Measurements from ENCODE around the gene C20orf141. TPM values are rescaled to one million over a fixed set of nuclear protein-coding genes. Genes with fewer than 3 reads are reported as not detected.
"Not testable (repeated sequence)": the region's sequence is repeated elsewhere in the genome, so short reads cannot be mapped to it uniquely, and the experiment has no call there.

The C20orf141 gene
- total RNA-seq, 6 donors from 2014 or later, result not detected

- Histone ChIP-seq H3K36me3 (no peaks in the 10 kb centered on the region), H3K27me3 (no peaks in the 10 kb centered on the region), H3K9me3 (no peaks in the 10 kb centered on the region), H3K4me3 (no peak overlapping the region), H3K27ac (no peak overlapping the region), H3K4me1 (peaks cover 0 to 4% (median 2%) of the 10 kb centered on the region in 4 donors)
- TF ChIP-seq, protein P1, sequence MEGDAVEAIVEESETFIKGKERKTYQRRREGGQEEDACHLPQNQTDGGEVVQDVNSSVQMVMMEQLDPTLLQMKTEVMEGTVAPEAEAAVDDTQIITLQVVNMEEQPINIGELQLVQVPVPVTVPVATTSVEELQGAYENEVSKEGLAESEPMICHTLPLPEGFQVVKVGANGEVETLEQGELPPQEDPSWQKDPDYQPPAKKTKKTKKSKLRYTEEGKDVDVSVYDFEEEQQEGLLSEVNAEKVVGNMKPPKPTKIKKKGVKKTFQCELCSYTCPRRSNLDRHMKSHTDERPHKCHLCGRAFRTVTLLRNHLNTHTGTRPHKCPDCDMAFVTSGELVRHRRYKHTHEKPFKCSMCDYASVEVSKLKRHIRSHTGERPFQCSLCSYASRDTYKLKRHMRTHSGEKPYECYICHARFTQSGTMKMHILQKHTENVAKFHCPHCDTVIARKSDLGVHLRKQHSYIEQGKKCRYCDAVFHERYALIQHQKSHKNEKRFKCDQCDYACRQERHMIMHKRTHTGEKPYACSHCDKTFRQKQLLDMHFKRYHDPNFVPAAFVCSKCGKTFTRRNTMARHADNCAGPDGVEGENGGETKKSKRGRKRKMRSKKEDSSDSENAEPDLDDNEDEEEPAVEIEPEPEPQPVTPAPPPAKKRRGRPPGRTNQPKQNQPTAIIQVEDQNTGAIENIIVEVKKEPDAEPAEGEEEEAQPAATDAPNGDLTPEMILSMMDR (IDR thresholded peaks at IDR 0.05), result no peak
- TF ChIP-seq POLR2A (IDR thresholded peaks at IDR 0.05) (no peak), EP300 (IDR thresholded peaks at IDR 0.05) (no peak), POLR2AphosphoS5 (IDR thresholded peaks at IDR 0.05) (no peak)
- DNase-seq, result no peak
- 65 to 76% methylated on average over 6 of the region's 6 CpGs for WGBS, 2 donors
- no peak for ATAC-seq (ENCODE audit: low FRiP score in 2 of 2)
Observed at GRCh38 chr20:2829376-2829775, 14.6 kb downstream of the C20orf141 start.

- H3K27ac ChIP-seq; DNase-seq; H3K36me3 ChIP-seq; H3K4me1 ChIP-seq; ATAC-seq (ENCODE audit: low FRiP score in 2 of 2); H3K9me3 ChIP-seq; H3K27me3 ChIP-seq; H3K4me3 ChIP-seq: not testable (repeated sequence)
- 83 to 84% methylated on average over 7 of the region's 7 CpGs for WGBS, 2 donors
Observed at GRCh38 chr20:2831206-2831605, 16.4 kb downstream of the C20orf141 start.

DNA sequence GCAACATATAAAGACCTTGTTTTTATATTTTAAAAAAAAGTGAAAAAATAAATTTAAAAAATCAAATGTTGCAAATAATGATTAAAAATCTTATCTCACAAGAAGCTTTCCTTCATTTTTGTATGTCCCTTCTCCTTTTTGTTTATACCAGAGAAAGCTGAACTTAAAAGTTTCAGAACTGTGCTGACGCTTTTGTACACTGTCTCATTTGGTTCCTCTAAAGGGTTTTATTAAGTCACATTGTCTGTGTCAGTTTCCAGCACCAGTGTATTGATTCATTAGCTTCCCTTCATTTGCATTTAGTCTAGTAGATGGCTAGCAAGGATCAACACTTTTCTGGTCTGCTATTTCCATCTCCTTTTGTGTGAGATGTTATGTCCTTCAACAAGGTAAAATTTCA is 19.0 kb downstream of the C20orf141 start:
- 64 to 90% methylated on average over 1 of the region's 1 CpG for WGBS, 2 donors
- Histone ChIP-seq H3K36me3 (peaks cover 0 to 17% (median 3%) of the 10 kb centered on the region in 4 donors), H3K27ac (no peak overlapping the region), H3K4me3 (no peak overlapping the region), H3K27me3 (no peaks in the 10 kb centered on the region), H3K9me3 (no peaks in the 10 kb centered on the region), H3K4me1 (peaks cover 0 to 4% (median 3%) of the 10 kb centered on the region in 4 donors)
- DNase-seq, result no peak
- TF ChIP-seq, protein P1 (IDR thresholded peaks at IDR 0.05), result no peak
- TF ChIP-seq POLR2AphosphoS5 (IDR thresholded peaks at IDR 0.05) (no peak), POLR2A (IDR thresholded peaks at IDR 0.05) (no peak), EP300 (IDR thresholded peaks at IDR 0.05) (no peak)
- no peak for ATAC-seq (ENCODE audit: low FRiP score in 2 of 2)

DNA sequence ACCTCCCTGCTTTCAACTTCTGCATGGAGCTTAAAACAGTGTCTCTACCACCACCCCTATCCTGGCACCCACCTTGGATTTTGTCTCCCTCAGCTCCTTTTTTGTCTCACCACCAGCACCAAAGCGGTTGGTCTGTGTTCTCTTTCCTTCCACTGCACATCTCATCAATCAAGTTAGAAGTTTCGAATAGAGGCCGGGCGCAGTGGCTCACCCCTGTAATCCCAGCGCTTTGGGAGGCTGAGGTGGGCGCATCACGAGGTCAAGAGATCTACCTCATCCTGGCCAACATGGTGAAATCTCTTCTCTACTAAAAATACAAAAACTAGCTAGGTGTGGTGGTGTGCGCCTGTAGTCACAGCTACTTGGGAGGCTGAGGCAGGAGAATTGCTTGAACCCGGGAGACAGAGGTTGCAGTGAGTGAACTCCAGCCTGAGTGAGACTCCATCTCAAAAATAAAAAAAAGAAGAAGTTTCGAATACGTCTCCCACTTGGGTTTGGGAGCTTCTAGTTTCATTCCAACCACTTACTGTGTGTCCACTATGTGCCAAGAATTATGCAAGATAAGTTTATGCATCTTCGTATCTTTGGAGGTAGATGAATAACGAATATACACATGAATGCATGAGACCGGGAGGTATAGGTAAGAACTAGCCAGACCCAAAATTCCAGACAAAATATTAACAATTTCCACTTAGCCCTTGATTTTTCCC is 19.8 kb downstream of the C20orf141 start:
- WGBS, 2 donors, result 92 to 96% methylated on average over 14 of the region's 14 CpGs
- H3K4me3 ChIP-seq, result no peak overlapping the region
- TF ChIP-seq, protein P1 (IDR thresholded peaks at IDR 0.05), result no peak
- TF ChIP-seq EP300 (IDR thresholded peaks at IDR 0.05), result no peak
- TF ChIP-seq POLR2AphosphoS5 (IDR thresholded peaks at IDR 0.05), result no peak
- TF ChIP-seq POLR2A (IDR thresholded peaks at IDR 0.05), result no peak

DNA sequence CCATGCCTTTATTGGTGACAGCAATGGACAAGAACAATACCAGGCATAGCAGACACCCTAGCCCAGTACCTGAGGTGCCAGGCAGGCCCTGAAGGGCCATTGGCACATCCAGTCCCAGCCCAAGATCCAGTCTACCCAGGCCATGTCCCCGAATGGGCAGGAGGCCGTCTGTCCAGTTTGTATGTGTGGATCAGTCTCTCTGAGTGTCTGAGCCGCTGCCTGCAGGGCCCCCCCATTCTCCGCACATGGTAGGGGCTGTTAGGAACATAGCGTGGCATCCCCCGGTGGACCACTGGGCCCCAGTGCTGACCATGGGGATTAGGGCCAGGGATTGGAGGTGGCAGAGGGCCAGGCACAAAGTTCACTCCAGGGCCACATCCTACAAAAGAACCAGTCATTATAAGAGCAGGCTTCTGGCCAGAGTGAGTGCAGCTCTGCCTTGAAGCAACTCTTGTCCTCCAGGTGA is 20.6 kb downstream of the C20orf141 start:
- H3K4me1 ChIP-seq, result peaks cover 11 to 17% (median 13%) of the 10 kb centered on the region in 4 donors

More for the DNA sequence above, 19.8 kb downstream of the C20orf141 start:
- no peak overlapping the region for H3K27ac ChIP-seq
- peaks cover 0 to 17% (median 3%) of the 10 kb centered on the region in 4 donors for H3K36me3 ChIP-seq
- H3K27me3 ChIP-seq, result no peaks in the 10 kb centered on the region
- H3K9me3 ChIP-seq, result no peaks in the 10 kb centered on the region
- DNase-seq (no peak), ATAC-seq (ENCODE audit: low FRiP score in 2 of 2) (no peak)
- H3K4me1 ChIP-seq, result peaks cover 5 to 10% (median 6%) of the 10 kb centered on the region in 4 donors

More for the DNA sequence above, 20.6 kb downstream of the C20orf141 start:
- Histone ChIP-seq H3K4me3 (no peak overlapping the region), H3K9me3 (no peaks in the 10 kb centered on the region), H3K27ac (no peak overlapping the region), H3K36me3 (peaks cover 0 to 17% (median 3%) of the 10 kb centered on the region in 4 donors), H3K27me3 (no peaks in the 10 kb centered on the region)
- ATAC-seq (ENCODE audit: low FRiP score in 2 of 2) (no peak), DNase-seq (peak in 1 of 2 donors; percentile 34)
- WGBS, 2 donors, result 86 to 94% methylated on average over 3 to 6 of the region's 6 CpGs
- TF ChIP-seq, protein P1 (IDR thresholded peaks at IDR 0.05), result no peak
- TF ChIP-seq POLR2AphosphoS5 (IDR thresholded peaks at IDR 0.05) (no peak), POLR2A (IDR thresholded peaks at IDR 0.05) (no peak)
